ENCODE measurements around the gene ESYT3. TPM values are rescaled to one million over a fixed set of nuclear protein-coding genes. Genes with fewer than 3 reads are reported as not detected.

The ESYT3 gene
- total RNA-seq, 2 experiments from 2014 or later = 0.22 TPM; not detected in 1

GRCh38 chr3:138443091-138443490 lies 8.7 kb downstream of the ESYT3 start:
- Histone ChIP-seq H3K36me3 (ENCODE audit: insufficient read depth, low read length) (no peaks in the 10 kb centered on the region), H3K4me3 (ENCODE audit: low read length) (no peak overlapping the region), H3K27ac (ENCODE audit: low read depth in 1 of 2, low read length in 2 of 2) (no peak overlapping the region), H3K27me3 (ENCODE audit: control insufficient read depth in 1 of 2, insufficient read depth in 2 of 2, low read length in 2 of 2) (peaks cover 0 to 3% of the 10 kb centered on the region in 2 experiments), H3K9me3 (ENCODE audit: control insufficient read depth in 1 of 2, insufficient read depth in 1 of 2, low read length in 2 of 2) (no peaks in the 10 kb centered on the region), H3K4me1 (ENCODE audit: insufficient read depth, low read length) (no peaks in the 10 kb centered on the region)
- no peak for TF ChIP-seq CTCF (IDR thresholded peaks at IDR 0.05)
- Mint-ChIP-seq H3K36me3 (ENCODE audit: low read depth) (no peaks in the 10 kb centered on the region), H3K4me1 (ENCODE audit: low read depth) (no peaks in the 10 kb centered on the region), H3K9me3 (no peaks in the 10 kb centered on the region), H3K27ac (no peak overlapping the region), H3K27me3 (peaks cover 17% of the 10 kb centered on the region), H3K4me3 (no peak overlapping the region)
- CTCF ChIA-PET = no interaction called here
- ATAC-seq (ENCODE audit: poor library complexity) = no peak
- DNase-seq = no peak
- intact Hi-C loops (cut with DNase I, micrococcal nuclease) = no loop called here
- POLR2A ChIA-PET = no interaction called here

GRCh38 chr3:138443521-138444503 lies 9.4 kb downstream of the ESYT3 start:
- Histone ChIP-seq H3K27me3 (ENCODE audit: control insufficient read depth in 1 of 2, insufficient read depth in 2 of 2, low read length in 2 of 2) (peaks cover 0 to 3% of the 10 kb centered on the region in 2 experiments), H3K4me1 (ENCODE audit: insufficient read depth, low read length) (no peaks in the 10 kb centered on the region), H3K4me3 (ENCODE audit: low read length) (no peak overlapping the region), H3K36me3 (ENCODE audit: insufficient read depth, low read length) (no peaks in the 10 kb centered on the region), H3K9me3 (ENCODE audit: control insufficient read depth in 1 of 2, insufficient read depth in 1 of 2, low read length in 2 of 2) (no peaks in the 10 kb centered on the region), H3K27ac (ENCODE audit: low read depth in 1 of 2, low read length in 2 of 2) (no peak overlapping the region)
- intact Hi-C loops (cut with DNase I, micrococcal nuclease) = no loop called here
- Mint-ChIP-seq H3K27me3 (peaks cover 10% of the 10 kb centered on the region), H3K36me3 (ENCODE audit: low read depth) (no peaks in the 10 kb centered on the region), H3K4me3 (no peak overlapping the region), H3K27ac (no peak overlapping the region), H3K4me1 (ENCODE audit: low read depth) (no peaks in the 10 kb centered on the region), H3K9me3 (no peaks in the 10 kb centered on the region)
- no peak for ATAC-seq (ENCODE audit: poor library complexity)
- ChIA-PET CTCF (no interaction called here), POLR2A (no interaction called here)
- TF ChIP-seq CTCF (IDR thresholded peaks at IDR 0.05) = no peak
- DNase-seq = no peak

GRCh38 chr3:138445236-138445635 lies 10.8 kb downstream of the ESYT3 start:
- CTCF ChIA-PET = no interaction called here
- Mint-ChIP-seq H3K27ac (no peak overlapping the region), H3K36me3 (ENCODE audit: low read depth) (no peaks in the 10 kb centered on the region), H3K4me1 (ENCODE audit: low read depth) (no peaks in the 10 kb centered on the region), H3K4me3 (no peak overlapping the region), H3K27me3 (peaks cover under 1% of the 10 kb centered on the region), H3K9me3 (no peaks in the 10 kb centered on the region)
- POLR2A ChIA-PET = no interaction called here
- no peaks in the 10 kb centered on the region for H3K9me3 ChIP-seq (ENCODE audit: control insufficient read depth in 1 of 2, insufficient read depth in 1 of 2, low read length in 2 of 2)
- DNase-seq (no peak), ATAC-seq (ENCODE audit: poor library complexity) (no peak)
- no peak for TF ChIP-seq CTCF (IDR thresholded peaks at IDR 0.05)
- no peak overlapping the region for H3K27ac ChIP-seq (ENCODE audit: low read depth in 1 of 2, low read length in 2 of 2)
- no peak overlapping the region for H3K4me3 ChIP-seq (ENCODE audit: low read length)
- intact Hi-C loops (cut with DNase I, micrococcal nuclease) = no loop called here
- H3K27me3 ChIP-seq (ENCODE audit: control insufficient read depth in 1 of 2, insufficient read depth in 2 of 2, low read length in 2 of 2) = no peaks in the 10 kb centered on the region
- H3K4me1 ChIP-seq (ENCODE audit: insufficient read depth, low read length) = no peaks in the 10 kb centered on the region
- no peaks in the 10 kb centered on the region for H3K36me3 ChIP-seq (ENCODE audit: insufficient read depth, low read length)

Data from CD4-positive, alpha-beta T cell (primary cell).